Endothelial cell of hepatic sinusoid (primary cell): ENCODE measurements around the gene ADK.

Experiments used
- in situ Hi-C: cut with HindIII; loops from 2 replicates; pipeline ENCODE4 v1.10.0; 2017; ENCODE audit warnings: low sequenced_read_pairs

ADK gene

DNA sequence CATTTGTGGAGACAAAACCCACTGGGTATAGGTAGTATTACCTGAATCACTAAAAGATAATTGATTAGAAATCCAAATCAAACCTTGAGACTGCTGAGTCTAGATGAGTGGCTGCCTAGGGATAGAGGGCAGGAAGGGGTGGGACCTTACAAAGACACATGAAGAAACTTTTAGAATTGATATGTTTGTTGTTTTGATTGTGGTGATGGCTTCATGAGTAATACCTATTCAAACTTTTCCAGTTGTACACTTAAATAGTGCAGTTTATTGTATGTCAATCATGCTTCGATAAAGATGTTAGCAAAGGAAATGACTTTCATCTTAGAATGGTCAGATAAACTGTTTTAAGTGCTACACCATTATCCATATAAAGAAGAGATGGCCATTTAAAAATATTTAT is 486.7 kb downstream of the ADK start:
- in situ Hi-C loops: no loop called here

DNA sequence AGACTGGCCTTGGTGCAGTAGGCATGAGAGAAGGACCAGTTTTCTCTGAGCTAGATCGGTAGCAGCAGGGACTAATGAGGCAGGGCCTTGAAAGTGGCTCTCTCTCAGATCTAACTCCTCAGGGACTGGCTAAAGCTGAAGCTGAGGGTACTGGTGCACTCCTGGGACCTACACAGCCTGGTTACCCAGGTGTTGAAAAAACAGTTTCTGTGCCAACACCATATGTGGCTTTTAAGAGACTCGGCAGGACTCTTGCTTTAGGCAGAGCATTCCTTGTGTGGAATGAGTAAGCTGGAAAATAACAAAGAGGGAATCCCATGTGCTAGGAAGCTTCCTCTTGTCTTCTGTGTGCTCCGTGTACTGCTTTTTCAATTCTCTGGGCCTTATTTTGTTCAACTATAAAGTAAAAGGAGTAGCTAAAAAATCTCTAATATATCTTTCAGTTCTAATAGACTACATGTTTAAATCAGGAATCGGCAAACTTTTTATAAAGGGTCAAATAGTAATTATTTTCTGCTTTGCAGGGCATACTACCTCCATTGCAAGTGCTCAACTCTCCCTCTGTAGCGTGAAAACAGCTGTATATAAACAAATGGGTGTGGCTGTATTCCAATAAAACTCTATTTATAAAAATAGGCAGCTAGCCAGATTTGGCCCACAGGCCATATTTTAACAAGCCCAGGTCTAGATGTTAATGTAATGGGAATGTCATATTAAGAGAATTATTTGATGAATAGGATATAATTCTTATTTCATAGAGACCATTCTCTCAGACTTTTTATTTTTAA is 489.3 kb downstream of the ADK start:
- in situ Hi-C loops: no loop called here

DNA sequence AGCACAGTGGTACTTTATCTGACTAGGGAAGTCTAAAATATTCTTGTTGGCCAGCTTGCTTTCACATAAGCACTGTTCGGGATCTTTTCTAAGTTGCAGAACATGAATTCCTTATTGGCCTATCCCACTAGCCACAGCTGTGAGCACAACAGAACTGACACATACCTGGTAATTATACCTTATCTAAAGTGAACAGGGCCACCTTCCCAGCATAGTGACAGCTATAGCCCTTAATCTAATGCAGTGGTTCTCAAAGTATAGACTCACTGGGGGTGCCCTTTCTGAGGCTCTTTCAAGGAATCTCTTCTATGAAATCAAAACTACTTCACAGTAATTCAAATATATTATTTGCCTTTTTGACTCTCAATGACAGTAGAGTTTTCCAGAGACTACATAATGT is 490.6 kb downstream of the ADK start:
- in situ Hi-C loops: no loop called here

DNA sequence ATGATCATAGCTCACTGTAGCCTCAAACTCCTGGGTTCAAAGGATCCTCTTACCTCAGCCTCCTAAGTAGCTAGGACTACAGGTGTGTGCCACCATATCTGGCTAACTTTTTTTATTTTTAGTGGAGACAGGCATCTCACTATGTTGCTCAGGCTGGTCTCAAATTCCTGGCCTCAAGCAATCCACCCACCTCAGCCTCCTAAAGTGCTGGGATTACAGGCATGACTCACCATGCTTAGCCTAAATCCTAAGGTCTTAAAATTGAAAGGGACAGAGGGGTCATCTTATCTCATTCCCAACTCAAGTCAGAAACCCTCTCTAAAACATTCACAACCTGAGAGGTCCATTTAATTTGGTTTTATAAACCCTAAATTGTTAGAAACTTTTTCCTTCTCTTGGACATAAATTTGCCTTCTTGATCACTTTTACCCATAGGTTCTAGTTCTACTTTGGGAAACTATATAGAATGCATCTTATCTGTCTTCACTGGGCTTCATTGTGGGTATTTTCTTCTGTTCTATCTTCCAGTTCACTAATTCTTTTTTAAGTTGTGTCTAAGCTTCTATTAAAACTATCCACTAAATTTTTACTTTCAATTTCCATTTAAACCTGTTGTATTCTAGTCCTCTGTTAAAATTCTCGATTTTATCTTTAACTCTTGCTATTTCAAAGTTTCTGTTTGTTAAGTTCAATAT is 492.0 kb downstream of the ADK start:
- in situ Hi-C loops: no loop called here

DNA sequence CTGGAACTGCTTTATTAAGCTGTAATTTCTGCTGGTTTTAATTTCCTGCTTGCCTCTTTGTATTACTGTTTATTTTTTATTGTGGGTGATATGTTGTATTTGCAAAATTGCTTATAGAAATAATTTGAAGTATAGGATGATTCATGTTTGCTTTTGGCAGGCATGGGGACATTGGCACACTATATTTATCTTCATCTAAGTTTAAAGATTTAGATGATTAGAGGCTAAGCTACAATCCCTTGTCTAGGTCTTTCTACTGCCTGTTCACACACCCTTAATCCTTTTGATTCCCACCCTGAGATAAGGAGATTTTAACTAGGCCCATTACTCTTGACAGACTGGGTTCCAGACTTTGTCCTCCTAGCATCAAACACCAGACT is 492.6 kb downstream of the ADK start:
- in situ Hi-C loops: no loop called here

DNA sequence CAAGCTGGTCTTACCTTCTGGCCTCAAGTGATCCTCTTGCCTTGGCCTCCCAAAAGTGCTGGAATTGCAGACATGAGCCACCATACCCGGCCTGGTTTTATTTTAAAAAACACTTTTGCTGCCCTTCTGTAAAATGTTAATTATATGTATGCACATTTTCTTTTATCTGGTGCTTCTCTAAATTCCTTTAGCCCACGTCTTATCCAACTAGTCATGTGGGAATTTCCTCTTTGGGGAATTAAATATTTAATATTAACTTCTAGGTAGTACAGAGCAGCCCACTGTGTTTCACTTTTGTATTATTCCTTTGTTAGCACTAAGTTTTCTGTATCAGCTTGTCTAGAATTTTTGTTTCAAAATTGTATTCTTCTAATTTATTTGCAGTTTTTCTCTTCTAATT is 493.7 kb downstream of the ADK start:
- in situ Hi-C loops: loop anchor here (5.0 kb wide), 1 partner anchor 383 kb away; no protein-coding TSS in a partner anchor

DNA sequence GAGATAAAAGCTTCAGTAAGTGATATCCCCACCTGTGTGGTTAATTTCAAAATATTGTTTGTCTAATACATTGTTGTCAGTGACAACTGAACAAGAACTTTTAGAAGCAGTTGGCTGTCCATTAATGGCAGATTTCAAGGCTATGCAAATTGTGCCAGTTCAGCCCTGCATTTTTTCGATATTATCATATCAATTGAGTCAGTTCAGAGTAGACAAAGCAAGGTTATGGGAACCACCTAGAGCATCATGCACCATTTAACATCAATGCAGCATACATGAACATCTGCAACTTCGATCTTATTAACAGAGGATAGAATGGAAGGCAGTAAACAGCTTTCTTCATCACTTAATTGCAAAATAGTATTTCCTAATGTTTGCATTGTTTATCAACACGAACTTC is 494.7 kb downstream of the ADK start:
- in situ Hi-C loops: loop anchor here (5.0 kb wide), 1 partner anchor 382 kb away; no protein-coding TSS in a partner anchor

DNA sequence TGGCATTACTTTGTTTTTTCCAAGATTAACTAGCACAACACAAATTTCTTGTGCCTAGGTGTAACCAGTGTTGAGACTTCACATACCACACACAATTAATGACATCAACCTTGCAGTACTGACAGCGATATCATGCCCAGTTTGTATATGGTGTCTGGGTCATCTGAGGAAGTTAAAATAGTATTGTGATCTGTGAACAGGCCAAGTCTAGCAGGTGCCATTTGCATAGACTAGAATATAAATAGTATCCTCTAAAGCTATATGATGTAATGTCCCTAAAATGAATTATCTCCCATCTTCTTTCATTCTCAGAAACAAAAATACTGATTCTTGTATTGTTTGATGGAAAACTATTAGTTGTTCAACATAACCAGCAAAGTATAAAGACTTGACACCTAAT is 499.6 kb downstream of the ADK start:
- in situ Hi-C loops: no loop called here

DNA sequence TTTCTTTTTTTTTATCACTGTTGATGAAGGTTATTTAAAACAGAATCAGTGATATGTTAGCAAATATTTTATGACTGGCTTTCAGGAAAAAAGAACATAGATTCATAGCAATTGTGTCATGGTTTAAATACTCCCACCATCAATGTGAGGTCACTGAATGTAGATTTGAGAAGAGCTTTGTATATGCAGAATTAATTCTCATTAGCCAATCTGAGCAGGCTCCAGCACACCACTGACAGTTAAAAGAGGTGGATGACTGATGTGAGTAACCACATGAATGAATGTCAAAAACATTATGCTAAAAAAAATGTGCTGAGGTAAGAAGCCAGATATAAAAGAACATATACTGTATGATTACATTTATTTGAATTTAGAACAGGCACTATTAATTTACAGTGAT is 500.5 kb downstream of the ADK start:
- in situ Hi-C loops: no loop called here

DNA sequence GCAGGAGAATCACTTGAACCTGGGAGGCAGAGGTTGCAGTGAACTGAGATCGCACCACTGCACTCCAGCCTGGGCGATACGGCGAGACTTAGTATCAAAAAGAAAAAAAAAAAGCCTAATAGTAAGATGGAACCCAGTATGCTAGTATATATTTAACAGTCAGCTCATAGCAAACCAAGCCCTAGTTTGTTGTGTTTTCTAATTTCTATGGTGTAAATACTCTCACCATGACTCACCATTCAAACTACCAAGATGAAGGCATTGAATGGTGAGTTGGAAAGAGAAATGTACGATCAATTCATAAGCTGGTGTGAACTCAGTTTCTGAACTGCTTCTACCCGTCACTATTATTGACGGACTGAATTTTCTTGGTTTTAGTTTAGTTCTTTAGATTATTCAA is 501.6 kb downstream of the ADK start:
- in situ Hi-C loops: no loop called here

DNA sequence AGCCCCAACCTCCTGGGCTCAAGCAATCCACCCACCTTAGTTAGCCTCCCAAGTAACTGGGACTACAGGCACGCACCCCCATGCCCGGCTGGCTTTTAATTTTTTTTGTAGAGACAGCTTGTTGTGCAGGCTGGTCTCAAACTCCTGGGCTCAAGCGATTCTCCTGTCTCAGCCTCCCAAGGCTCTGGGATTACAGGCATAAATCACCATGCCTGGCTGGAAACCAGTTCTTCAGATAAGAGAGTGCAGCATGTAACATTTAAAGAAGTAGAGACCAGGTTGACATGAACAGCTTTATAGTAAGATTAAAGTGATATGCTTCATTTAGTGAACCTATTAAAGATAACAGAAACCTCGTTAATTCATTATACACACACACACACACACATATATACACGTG is 507.5 kb downstream of the ADK start:
- in situ Hi-C loops: no loop called here

DNA sequence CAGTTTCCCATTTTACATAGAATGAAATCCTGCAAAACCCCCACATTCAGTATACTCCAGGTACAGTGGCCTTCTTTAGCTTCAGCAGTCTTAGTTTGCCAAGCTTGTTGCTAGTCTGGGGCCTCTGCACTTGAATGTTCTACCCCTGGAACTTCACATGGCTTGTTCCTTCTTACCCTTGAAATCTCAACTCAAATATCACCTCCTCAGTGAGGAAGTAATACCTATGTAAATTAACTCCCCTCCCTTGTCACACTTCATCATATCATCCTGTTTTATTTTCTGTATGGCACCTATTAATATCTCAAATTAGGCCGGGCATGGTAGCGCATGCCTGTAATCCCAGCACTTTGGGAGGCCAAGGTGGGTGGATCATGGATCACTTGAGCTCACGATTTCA is 511.6 kb downstream of the ADK start:
- in situ Hi-C loops: no loop called here

DNA sequence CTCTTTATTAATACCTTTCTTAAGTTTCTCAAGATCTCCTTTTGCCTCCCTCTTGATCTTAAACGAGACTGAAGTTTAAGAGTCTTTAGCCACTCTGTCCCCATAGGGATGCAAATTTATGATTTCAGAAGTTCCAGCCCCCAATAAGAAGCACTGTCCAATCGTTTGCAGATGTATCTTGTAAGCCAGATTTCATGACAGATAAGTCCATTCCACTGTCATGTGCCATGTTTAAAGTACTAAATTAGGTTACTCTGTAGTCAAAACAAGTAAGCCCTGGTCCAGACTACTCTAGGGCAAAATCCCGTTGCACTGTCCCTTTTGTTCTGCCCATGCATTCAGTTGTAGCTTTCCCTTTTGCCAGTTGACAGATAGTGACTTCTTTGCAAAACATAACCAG is 518.2 kb downstream of the ADK start:
- in situ Hi-C loops: loop anchor here (5.0 kb wide), 2 partner anchors 68 to 173 kb away; no protein-coding TSS in a partner anchor

DNA sequence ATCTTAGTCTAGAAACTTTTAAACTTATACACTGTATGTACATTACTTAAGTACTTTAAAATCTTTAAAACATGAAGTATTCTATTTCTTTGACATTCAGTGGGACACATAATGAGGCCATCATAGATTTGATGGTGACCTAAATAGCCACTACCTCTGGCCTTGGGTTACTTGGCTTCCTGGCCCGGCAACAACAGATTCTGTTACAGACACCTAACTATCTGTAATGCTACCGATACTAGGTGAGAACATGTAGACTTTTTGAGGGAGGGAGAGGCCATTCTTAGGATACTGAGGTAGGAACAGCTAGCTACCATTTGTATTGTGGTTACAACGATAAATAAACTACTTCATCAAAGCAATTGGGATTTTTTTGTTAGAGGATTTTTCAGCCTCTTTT is 520.7 kb downstream of the ADK start:
- in situ Hi-C loops: no loop called here

DNA sequence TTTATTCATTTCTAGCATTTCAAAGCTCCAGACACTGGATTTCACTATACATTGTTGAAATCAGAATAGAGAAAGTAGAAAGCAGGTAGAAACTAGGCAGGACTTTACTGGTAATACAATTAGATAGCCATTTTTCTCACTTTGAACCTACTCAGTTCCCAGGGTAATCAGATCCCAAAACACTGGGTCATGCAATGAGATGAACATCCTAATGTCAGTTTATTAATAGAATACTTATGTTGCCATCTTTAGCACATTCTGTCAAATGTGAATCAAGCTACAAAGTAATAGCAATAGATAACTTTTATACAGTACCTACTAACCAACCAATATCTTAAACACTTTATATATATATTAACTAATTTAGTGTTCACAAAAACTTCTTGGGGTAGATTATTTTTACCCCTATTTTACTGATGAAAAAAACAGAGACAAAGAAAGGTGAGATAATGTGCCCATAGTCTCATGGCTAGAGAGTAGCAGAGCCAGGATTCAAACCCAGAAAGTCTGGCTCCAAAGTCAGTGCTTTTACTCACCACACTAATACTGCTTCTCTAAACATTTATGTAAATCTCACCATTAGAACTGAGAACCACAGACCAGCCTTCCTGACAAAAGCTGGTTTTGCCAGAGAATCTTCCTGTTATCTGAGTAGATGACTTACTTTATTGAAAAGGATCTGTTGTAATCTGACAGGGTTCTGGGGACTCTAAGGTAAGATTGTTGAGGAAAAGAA is 521.6 kb downstream of the ADK start:
- in situ Hi-C loops: no loop called here

DNA sequence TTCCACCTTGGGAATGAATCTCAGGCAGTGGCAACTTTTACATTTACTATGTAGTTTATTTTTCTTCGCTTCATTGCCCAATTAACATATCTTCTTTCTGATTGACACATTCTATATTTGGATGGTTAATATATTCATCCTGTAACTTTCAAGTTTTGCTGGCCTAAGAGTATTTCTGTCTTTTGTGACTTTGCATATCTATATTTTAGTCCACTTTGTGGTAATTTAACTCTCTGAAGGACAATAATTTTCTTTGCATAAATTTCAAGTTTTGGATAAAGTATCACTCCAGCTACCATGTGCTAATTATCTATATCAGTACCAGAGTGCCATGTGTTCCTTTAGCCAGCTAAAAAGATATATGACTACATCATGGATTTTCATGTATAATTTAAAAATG is 523.9 kb downstream of the ADK start:
- in situ Hi-C loops: no loop called here

DNA sequence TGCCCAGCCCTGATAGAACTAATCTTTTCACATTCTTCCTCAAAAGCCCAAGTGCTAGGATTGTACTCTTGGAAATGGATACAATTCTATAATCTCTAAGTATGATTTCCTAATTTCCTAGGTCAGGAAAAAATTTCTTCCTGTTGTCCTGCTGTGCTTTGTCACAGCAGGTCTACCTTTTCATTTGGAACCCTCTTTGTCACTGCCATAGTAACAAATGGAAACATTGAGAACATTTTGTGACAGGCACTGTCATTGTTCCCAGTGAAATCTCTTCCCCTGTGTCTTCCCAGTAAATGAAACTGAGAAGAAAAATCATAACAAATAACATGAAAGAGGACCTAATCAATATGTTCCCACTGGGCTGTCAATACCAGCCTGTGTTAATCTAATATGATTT is 524.5 kb downstream of the ADK start:
- in situ Hi-C loops: no loop called here

DNA sequence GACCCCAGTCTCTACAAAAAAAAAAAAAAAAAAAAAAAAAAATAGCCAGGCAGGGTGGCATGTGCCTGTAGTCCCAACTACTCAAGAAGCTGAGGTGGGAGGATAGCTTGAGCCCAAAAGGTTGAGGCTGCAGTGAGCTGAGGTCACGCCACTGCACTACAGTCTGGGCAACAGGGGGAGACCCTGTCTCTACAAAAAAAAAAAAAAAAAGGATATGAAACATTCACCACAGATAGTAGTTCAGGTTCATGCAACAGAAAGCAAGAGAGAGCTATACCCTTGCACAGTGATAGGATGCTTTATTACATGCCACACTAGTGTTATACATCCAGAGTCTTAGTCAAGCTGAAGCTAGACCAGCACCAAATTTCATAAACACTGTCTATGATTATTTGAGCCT is 526.9 kb downstream of the ADK start:
- in situ Hi-C loops: no loop called here

DNA sequence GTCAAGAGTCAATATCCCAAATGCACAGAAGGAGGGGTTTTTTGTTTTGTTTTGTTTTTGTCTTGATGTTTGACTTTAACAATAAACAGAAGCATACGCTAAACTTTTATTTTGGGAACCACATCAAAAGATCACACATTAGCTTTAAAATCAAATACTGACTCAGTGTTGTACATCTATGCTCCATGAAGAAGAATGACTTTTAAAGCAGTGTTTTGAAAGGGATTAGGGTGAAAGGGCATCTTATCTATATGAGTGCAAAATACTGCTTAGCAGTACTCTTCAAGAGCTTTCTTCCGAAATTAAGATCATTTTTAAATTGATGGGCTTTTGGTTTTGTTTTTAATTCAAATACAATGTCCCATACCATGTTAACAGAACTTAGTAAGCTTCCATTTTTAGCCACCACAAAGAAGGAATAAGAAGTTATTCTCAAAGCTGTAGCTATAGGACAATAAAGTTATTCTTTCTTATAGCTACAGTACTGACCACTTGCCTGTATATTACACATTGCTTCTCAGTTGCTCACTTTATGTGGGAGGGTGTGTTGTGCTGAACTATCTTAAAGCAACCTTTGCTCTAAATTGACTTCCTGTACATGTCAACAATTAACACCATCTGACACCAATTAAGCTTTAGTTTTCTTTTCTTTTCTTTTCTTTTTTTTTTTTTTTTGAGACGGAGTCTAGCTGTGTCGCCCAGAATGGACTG is 531.1 kb downstream of the ADK start:
- in situ Hi-C loops: no loop called here

DNA sequence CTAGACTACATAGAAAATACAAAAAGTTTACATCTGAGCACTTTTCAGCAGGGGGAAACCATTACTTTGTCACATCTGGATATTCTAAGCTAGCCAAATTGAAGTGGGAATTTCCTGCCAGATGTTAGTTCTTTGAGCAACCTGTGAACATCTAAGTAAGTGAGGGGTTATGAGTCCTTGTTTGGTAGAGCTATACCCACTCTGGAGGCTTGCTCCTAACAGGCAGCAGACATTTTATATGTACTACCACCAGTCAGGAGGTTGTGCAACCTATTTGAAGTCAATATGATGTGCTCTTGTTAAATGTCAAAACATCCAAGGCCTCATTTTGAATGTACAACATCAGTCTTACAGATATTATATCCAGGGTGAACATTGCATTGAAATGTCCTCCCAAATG is 532.0 kb downstream of the ADK start:
- in situ Hi-C loops: no loop called here
